ENCODE measurements around the gene RBM15B. TPM values are rescaled to one million over a fixed set of nuclear protein-coding genes. Genes with fewer than 3 reads are reported as not detected.

RBM15B gene
- total and polyA plus RNA-seq, 7 donors = 4.6 to 11.9 (median 8.8) TPM

DNA sequence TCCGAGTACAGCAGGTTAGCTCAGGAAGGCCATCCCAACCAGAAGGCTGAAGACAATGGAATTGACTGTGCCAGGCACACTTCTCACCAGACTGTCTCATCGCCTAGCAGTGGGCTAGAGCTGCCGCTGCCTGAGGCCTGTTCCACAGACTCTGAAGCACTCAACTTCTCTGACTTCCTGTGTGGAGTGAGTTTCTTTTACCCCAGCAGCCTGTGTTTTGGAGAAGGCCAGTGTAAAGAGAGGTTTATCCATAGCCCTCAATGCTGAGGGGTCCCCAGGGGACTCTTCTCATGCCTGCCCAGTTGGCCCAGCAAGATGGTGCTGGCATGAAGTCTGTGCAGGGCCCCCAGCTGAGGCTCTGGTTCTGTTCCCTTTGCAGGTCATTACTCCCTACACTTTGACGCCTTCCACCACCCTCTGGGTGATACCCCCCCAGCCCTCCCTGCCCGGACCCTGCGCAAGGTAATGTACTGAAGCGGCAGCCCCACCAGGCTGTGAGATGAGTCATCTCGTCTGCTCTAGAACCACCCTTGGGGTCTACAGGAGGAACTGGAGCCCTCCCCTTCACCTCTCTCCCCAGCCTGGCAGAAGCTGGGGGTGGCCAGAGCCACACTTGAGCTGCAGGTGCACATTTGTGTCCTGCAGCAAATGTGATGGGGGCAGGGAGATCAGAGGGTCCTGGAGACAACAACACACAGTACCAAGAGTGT is 11.2 kb upstream of the RBM15B start:
- DNase-seq (no peak), ATAC-seq (no peak)
- no peak overlapping the region for H3K27ac ChIP-seq
- peaks cover 6% of the 10 kb centered on the region for H3K4me1 ChIP-seq
- TF ChIP-seq, protein P1, sequence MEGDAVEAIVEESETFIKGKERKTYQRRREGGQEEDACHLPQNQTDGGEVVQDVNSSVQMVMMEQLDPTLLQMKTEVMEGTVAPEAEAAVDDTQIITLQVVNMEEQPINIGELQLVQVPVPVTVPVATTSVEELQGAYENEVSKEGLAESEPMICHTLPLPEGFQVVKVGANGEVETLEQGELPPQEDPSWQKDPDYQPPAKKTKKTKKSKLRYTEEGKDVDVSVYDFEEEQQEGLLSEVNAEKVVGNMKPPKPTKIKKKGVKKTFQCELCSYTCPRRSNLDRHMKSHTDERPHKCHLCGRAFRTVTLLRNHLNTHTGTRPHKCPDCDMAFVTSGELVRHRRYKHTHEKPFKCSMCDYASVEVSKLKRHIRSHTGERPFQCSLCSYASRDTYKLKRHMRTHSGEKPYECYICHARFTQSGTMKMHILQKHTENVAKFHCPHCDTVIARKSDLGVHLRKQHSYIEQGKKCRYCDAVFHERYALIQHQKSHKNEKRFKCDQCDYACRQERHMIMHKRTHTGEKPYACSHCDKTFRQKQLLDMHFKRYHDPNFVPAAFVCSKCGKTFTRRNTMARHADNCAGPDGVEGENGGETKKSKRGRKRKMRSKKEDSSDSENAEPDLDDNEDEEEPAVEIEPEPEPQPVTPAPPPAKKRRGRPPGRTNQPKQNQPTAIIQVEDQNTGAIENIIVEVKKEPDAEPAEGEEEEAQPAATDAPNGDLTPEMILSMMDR (IDR thresholded peaks at IDR 0.05) = no peak
- no peaks in the 10 kb centered on the region for H3K36me3 ChIP-seq (ENCODE audit: insufficient read depth in 1 of 2, low read depth in 1 of 2)
- H3K4me3 ChIP-seq = no peak overlapping the region
- no peaks in the 10 kb centered on the region for H3K27me3 ChIP-seq (ENCODE audit: insufficient read depth in 3 of 3, low read length in 2 of 3)
- intact Hi-C loops (cut with DNase I) = loop anchor here (10.0 kb wide), 2 partner anchors 425 to 765 kb away; partner anchors contain the start of genes CISH (in 1 of the 2) and MAPKAPK3 (in 1 of the 2)
- 80 to 83% (median 82%) methylated on average over 8 of the region's 8 CpGs for WGBS, 3 donors
- H3K9me3 ChIP-seq = no peaks in the 10 kb centered on the region

DNA sequence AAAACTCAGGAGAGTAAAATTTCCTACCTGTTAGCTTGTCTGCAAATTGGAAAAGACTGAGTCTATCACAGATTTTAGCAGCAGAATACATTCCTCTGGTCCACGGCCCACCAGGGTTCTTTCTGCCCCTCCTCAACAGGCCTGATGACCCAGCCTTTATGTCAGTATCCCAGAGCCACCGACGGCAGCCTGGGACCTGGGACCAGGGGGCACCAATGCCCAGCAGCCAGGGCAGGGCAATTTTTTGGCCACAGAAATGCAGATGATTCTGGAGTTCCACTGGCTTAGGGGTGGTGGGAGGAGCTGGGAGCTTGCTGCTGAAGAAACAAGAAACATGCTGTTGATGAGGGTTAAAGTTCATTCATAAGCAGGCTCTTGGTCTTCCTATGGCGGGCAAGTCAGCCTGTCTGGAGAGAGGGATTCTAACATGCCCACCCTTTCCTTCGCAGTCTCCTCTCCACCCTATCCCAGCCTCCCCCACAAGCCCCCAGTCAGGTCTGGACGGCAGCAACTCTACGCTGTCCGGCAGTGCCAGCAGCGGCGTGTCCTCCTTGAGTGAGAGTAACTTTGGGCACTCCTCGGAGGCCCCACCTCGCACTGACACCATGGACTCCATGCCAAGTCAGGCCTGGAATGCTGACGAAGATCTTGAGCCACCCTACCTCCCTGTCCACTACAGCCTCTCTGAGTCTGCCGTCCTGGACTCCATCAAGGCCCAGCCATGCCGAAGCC is 10.3 kb upstream of the RBM15B start:
- Histone ChIP-seq H3K4me1 (peaks cover 8% of the 10 kb centered on the region), H3K4me3 (no peak overlapping the region), H3K27ac (no peak overlapping the region), H3K9me3 (no peaks in the 10 kb centered on the region), H3K36me3 (ENCODE audit: insufficient read depth in 1 of 2, low read depth in 1 of 2) (no peaks in the 10 kb centered on the region), H3K27me3 (ENCODE audit: insufficient read depth in 3 of 3, low read length in 2 of 3) (no peaks in the 10 kb centered on the region)
- DNase-seq (no peak), ATAC-seq (no peak)
- intact Hi-C loops (cut with DNase I) = loop anchor here in 1 of 2 donors (10.0 kb wide), 1 partner anchor 766 kb away; the partner anchor contains the start of genes CISH and MAPKAPK3
- TF ChIP-seq, protein P1 (IDR thresholded peaks at IDR 0.05) = no peak
- 85 to 87% (median 86%) methylated on average over 15 of the region's 15 CpGs for WGBS, 3 donors

DNA sequence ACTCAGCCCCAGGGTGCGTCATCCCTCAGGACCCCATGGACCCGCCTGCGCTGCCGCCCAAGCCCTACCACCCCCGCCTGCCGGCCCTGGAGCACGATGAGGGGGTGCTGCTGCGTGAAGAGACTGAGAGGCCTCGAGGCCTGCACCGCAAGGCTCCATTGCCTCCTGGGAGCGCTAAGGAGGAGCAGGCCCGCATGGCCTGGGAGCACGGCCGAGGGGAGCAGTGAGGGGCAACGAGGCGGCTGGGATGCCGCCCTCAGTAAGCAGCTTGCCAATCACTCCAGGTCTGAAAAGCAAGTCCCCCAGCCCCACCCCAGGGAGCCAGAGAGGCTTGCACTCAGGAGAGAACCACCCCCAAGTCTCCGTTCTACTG is 9.8 kb upstream of the RBM15B start:
- DNase-seq (no peak), ATAC-seq (no peak)
- Histone ChIP-seq H3K4me3 (no peak overlapping the region), H3K27me3 (ENCODE audit: insufficient read depth in 3 of 3, low read length in 2 of 3) (no peaks in the 10 kb centered on the region), H3K9me3 (no peaks in the 10 kb centered on the region), H3K36me3 (ENCODE audit: insufficient read depth in 1 of 2, low read depth in 1 of 2) (no peaks in the 10 kb centered on the region), H3K27ac (no peak overlapping the region), H3K4me1 (peaks cover 13% of the 10 kb centered on the region)
- WGBS, 3 donors = 90 to 93% (median 91%) methylated on average over 18 of the region's 18 CpGs
- intact Hi-C loops (cut with DNase I) = loop anchor here in 1 of 2 donors (10.0 kb wide), 1 partner anchor 767 kb away; the partner anchor contains the start of genes CISH and MAPKAPK3
- TF ChIP-seq, protein P1 (IDR thresholded peaks at IDR 0.05) = no peak

DNA sequence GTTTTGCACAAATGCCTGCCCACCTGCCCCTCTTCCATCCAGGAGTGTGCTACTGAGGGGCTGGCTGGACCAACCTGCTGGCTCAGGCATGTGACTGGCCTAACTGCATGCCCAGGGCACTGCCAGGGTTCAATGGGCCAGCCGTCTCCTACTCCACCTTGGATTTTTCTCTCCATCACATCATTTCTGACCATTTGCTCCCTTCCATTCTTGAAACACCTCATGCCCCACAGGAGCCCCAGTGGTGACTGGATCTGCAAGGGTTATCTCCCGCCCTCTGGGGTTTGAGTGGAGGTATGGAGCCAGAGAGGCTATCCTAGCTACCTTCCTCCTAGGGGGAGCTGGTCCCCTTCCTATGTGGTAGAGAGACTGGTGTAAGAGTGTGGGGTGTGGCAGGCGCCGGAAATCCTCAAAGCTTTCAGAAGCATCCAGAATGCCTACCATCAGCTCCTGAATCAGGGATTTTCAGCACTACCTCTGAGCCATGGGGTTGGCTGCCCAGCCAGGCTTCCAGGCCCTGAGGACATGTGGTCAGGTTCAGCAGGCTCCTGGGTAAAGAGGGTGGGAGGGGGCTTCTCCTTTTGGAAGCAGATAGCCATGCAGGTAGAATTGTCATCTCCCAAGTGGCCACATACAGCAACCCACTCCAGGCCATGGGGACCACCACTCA is 8.9 kb upstream of the RBM15B start:
- WGBS, 3 donors = 87 to 93% (median 91%) methylated on average over 4 of the region's 4 CpGs
- no peaks in the 10 kb centered on the region for H3K27me3 ChIP-seq (ENCODE audit: insufficient read depth in 3 of 3, low read length in 2 of 3)
- H3K4me1 ChIP-seq = peaks cover 17% of the 10 kb centered on the region
- TF ChIP-seq, protein P1 (IDR thresholded peaks at IDR 0.05) = no peak
- no peaks in the 10 kb centered on the region for H3K36me3 ChIP-seq (ENCODE audit: insufficient read depth in 1 of 2, low read depth in 1 of 2)
- ATAC-seq (no peak), DNase-seq (no peak)
- intact Hi-C loops (cut with DNase I) = loop anchor here in 1 of 2 donors (10.0 kb wide), 1 partner anchor 767 kb away; the partner anchor contains the start of genes CISH and MAPKAPK3
- H3K9me3 ChIP-seq = no peaks in the 10 kb centered on the region
- no peak overlapping the region for H3K4me3 ChIP-seq
- no peak overlapping the region for H3K27ac ChIP-seq

Measured in psoas muscle (tissue), 8 donors.